SK-N-SH treated with all-trans-retinoic acid at 6 μM for 48 hours (cell line): ENCODE measurements around the gene ATF2.
A peak's percentile ranks its signal among the peaks of the same experiment; 100 is the strongest.

Experiments used
- ATAC-seq: fragments of 200-7000 bp; cut with Tn5 transposase; 3 replicates; pipeline ENCODE4 v1.9.1; 2020; ENCODE audit warnings: mild to moderate bottlenecking, moderate library complexity
- ARNTL ChIP-seq: fragments of 450-650 bp; formaldehyde crosslinking; IDR thresholded peaks from 2 replicates; pipeline ENCODE4 v1.5.0; 2020; ENCODE audit warnings: low read depth, mild to moderate bottlenecking, moderate library complexity, borderline replicate concordance
- BACH2 ChIP-seq: fragments of 250-450 bp; sonication (Bioruptor Pico); IDR thresholded peaks from 2 replicates; pipeline ENCODE4 v1.9.0; 2021; ENCODE audit warnings: mild to moderate bottlenecking, borderline replicate concordance
- CSDC2 ChIP-seq: fragments of 250-450 bp; sonication (Bioruptor Pico); IDR thresholded peaks from 2 replicates; pipeline ENCODE4 v1.5.0; 2020; ENCODE audit warnings: mild to moderate bottlenecking, moderate library complexity
- GLIS3 ChIP-seq: fragments of 250-450 bp; sonication (Bioruptor Pico); IDR thresholded peaks from 2 replicates; pipeline ENCODE4 v1.5.0; 2020; ENCODE audit warnings: mild to moderate bottlenecking, moderate library complexity
- ISL1 ChIP-seq: fragments of 250-450 bp; sonication (Bioruptor Pico); IDR thresholded peaks from 2 replicates; pipeline ENCODE4 v2.1.2; 2022; ENCODE audit warnings: mild to moderate bottlenecking, moderate library complexity
- OSR1 ChIP-seq: fragments of 250-450 bp; sonication (Bioruptor Pico); IDR thresholded peaks from 2 replicates; pipeline ENCODE4 v1.8.0; 2022; ENCODE audit warnings: moderate library complexity, mild to moderate bottlenecking, inconsistent platforms
- PPARA ChIP-seq: fragments of 250-450 bp; sonication (Bioruptor Pico); IDR thresholded peaks from 2 replicates; pipeline ENCODE4 v1.5.0; 2020; ENCODE audit warnings: mild to moderate bottlenecking, borderline replicate concordance
- RARB ChIP-seq: fragments of 250-450 bp; sonication (Bioruptor Pico); IDR thresholded peaks from 2 replicates; pipeline ENCODE4 v1.8.0; 2021; ENCODE audit warnings: mild to moderate bottlenecking, moderate library complexity
- SNAI2 ChIP-seq: fragments of 250-450 bp; sonication (Bioruptor Pico); IDR thresholded peaks from 2 replicates; pipeline ENCODE4 v1.5.0; 2020; ENCODE audit warnings: mild to moderate bottlenecking, moderate library complexity
- TCF4 ChIP-seq: fragments of 250-450 bp; sonication (Bioruptor Pico); IDR thresholded peaks from 2 replicates; pipeline ENCODE4 v1.8.0; 2021; ENCODE audit warnings: mild to moderate bottlenecking, moderate library complexity, borderline replicate concordance
- TSHZ2 ChIP-seq: fragments of 250-450 bp; sonication (Bioruptor Pico); IDR thresholded peaks from 2 replicates; pipeline ENCODE4 v1.5.0; 2020; ENCODE audit warnings: mild to moderate bottlenecking, moderate library complexity
- ZC3H10 ChIP-seq: fragments of 250-450 bp; sonication (Bioruptor Pico); IDR thresholded peaks from 2 replicates; pipeline ENCODE4 v1.5.1; 2021; ENCODE audit warnings: mild to moderate bottlenecking, moderate library complexity
- ZFP3 ChIP-seq: fragments of 250-450 bp; sonication (Bioruptor Pico); IDR thresholded peaks from 2 replicates; pipeline ENCODE4 v1.5.0; 2020; ENCODE audit warnings: mild to moderate bottlenecking, moderate library complexity
- ZFP30 ChIP-seq: fragments of 450-650 bp; formaldehyde crosslinking; IDR thresholded peaks from 2 replicates; pipeline ENCODE4 v1.5.0; 2022; ENCODE audit warnings: mild to moderate bottlenecking, moderate library complexity
- ZNF565 ChIP-seq: fragments of 450-650 bp; formaldehyde crosslinking; conservative IDR thresholded peaks from 2 replicates; pipeline ENCODE4 v1.5.0; 2020; ENCODE audit warnings: low read depth, mild to moderate bottlenecking, moderate library complexity
- ZNF70 ChIP-seq: fragments of 450-650 bp; formaldehyde crosslinking; IDR thresholded peaks from 2 replicates; pipeline ENCODE4 v1.5.0; 2020; ENCODE audit warnings: mild to moderate bottlenecking, moderate library complexity
- ZNF8 ChIP-seq: fragments of 450-650 bp; formaldehyde crosslinking; IDR thresholded peaks from 2 replicates; pipeline ENCODE4 v1.5.0; 2020; ENCODE audit warnings: mild to moderate bottlenecking, moderate library complexity
- TF ChIP-seq, protein P1 (sequence below): fragments of 250-450 bp; sonication (Bioruptor Pico); IDR thresholded peaks from 2 replicates; pipeline ENCODE4 v1.5.1; 2020; ENCODE audit warnings: low read depth, mild to moderate bottlenecking, moderate library complexity
- TF ChIP-seq, protein P2 (sequence below): fragments of 250-450 bp; sonication (Bioruptor Pico); IDR thresholded peaks from 2 replicates; pipeline ENCODE4 v1.5.1; 2021; ENCODE audit warnings: mild to moderate bottlenecking, moderate library complexity

ATF2 gene

GRCh38 chr2:175036582-175037018, 131.4 kb downstream of the ATF2 start:
- TF ChIP-seq ZC3H10 (CRISPR knock-in tag): no peak
- TF ChIP-seq OSR1 (CRISPR knock-in tag): no peak
- no peak for TF ChIP-seq TSHZ2
- TF ChIP-seq, protein P1, sequence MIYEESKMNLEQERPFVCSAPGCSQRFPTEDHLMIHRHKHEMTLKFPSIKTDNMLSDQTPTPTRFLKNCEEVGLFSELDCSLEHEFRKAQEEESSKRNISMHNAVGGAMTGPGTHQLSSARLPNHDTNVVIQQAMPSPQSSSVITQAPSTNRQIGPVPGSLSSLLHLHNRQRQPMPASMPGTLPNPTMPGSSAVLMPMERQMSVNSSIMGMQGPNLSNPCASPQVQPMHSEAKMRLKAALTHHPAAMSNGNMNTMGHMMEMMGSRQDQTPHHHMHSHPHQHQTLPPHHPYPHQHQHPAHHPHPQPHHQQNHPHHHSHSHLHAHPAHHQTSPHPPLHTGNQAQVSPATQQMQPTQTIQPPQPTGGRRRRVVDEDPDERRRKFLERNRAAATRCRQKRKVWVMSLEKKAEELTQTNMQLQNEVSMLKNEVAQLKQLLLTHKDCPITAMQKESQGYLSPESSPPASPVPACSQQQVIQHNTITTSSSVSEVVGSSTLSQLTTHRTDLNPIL (CRISPR knock-in tag): no peak
- no peak for TF ChIP-seq ZNF8 (CRISPR knock-in tag)
- TF ChIP-seq SNAI2 (CRISPR knock-in tag): no peak
- no peak for TF ChIP-seq ZFP30 (CRISPR knock-in tag)
- TF ChIP-seq GLIS3: no peak
- TF ChIP-seq ARNTL (CRISPR knock-in tag): no peak
- no peak for TF ChIP-seq ZNF565
- TF ChIP-seq, protein P2, sequence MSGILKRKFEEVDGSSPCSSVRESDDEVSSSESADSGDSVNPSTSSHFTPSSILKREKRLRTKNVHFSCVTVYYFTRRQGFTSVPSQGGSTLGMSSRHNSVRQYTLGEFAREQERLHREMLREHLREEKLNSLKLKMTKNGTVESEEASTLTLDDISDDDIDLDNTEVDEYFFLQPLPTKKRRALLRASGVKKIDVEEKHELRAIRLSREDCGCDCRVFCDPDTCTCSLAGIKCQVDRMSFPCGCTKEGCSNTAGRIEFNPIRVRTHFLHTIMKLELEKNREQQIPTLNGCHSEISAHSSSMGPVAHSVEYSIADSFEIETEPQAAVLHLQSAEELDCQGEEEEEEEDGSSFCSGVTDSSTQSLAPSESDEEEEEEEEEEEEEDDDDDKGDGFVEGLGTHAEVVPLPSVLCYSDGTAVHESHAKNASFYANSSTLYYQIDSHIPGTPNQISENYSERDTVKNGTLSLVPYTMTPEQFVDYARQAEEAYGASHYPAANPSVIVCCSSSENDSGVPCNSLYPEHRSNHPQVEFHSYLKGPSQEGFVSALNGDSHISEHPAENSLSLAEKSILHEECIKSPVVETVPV (CRISPR knock-in tag): no peak
- no peak for TF ChIP-seq RARB
- TF ChIP-seq PPARA: no peak
- no peak for TF ChIP-seq BACH2 (CRISPR knock-in tag)
- ATAC-seq: peak; percentile 60

- no peak for ATAC-seq
Measured at GRCh38 chr2:175035806-175036205, 132.2 kb downstream of the ATF2 start.

GRCh38 chr2:175034716-175035115, 133.3 kb downstream of the ATF2 start:
- no peak for ATAC-seq
- TF ChIP-seq ISL1 (CRISPR knock-in tag): no peak
- TF ChIP-seq ZNF565: no peak
- TF ChIP-seq GLIS3: no peak
- no peak for TF ChIP-seq OSR1 (CRISPR knock-in tag)
- TF ChIP-seq, protein P1 (CRISPR knock-in tag): no peak
- TF ChIP-seq, protein P2 (CRISPR knock-in tag): no peak
- no peak for TF ChIP-seq ARNTL (CRISPR knock-in tag)

More at GRCh38 chr2:175035806-175036205, 132.2 kb downstream of the ATF2 start:
- TF ChIP-seq, protein P2 (CRISPR knock-in tag): no peak

DNA sequence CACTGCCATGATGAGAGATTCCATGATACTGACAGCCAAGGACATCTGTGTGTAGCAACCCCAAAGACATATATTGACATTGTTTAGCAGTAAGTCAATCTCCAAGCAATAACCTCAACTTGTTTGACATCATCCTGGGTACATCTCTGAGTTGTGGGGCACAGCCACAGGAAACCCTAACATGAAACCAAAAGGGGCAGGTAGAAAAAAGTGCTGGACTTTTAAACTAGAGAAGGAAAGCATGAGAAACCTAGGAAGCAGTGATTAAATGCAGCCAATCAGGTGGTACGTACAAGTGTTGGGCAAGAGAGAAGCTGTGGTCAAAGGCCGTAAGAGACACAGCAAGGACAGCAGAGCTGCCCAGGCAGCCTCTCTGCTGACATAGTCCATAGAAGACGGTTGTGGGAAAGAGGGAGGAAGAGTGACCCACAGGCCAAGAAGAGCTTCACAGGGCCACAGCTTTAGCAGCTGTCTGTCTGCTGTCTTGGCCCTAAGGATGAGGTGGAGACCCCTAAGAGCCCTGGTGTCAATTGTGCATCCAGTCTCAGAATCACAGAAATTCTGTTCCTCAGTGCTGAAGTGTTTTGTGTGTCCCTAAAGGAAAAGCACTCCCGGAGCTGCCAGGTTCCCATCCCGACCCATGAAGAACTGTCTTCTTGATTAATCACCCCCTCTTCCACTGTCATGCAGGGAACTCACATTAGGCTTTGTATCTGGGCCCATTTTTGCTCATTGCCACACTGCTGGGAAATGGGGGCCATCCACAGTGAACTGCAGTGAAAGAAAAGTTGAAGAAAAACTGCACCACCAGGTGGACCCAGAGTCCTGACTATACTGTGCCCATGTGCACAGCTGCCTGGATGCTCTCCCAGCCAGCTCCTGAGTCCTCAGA, 137.4 kb downstream of the ATF2 start:
- ATAC-seq: peak; percentile 99
- TF ChIP-seq ZNF565 (no peak), CSDC2 (CRISPR knock-in tag) (no peak), PPARA (no peak), TCF4 (no peak), ZNF70 (CRISPR knock-in tag) (no peak), ZFP3 (no peak), ARNTL (CRISPR knock-in tag) (no peak)
- TF ChIP-seq, protein P1 (CRISPR knock-in tag): no peak
- TF ChIP-seq, all 23 proteins: peak for 0
